Measurements from ENCODE around the gene PGPEP1. TPM values are rescaled to one million over a fixed set of nuclear protein-coding genes. Genes with fewer than 3 reads are reported as not detected.
A peak's percentile ranks its signal among the peaks of the same experiment; 100 is the strongest.

PGPEP1 gene
- total RNA-seq, 2 experiments from 2014 or later = 41.3 to 45.7 TPM

- POLR2A ChIA-PET = interaction anchor here (0.9 to 7.7 kb wide), 15 partner anchors 12 to 502 kb away, joined by 3 to 103 read pairs (median 6); partner anchors contain the start of genes COPE, DDX49, JUND and LSM4
- DNase-seq = peak; percentile 74
- peaks cover 3% of the 10 kb centered on the region for H3K36me3 Mint-ChIP-seq
Observed at GRCh38 chr19:18417250-18418028, 77.0 kb downstream of the PGPEP1 start.

GRCh38 chr19:18418029-18418482 is 77.7 kb downstream of the PGPEP1 start:
- no peaks in the 10 kb centered on the region for H3K27me3 Mint-ChIP-seq
- peaks cover 66% of the 10 kb centered on the region for H3K4me1 Mint-ChIP-seq
- POLR2A ChIA-PET = interaction anchor here (1.2 to 7.7 kb wide), 6 partner anchors 11 to 501 kb away, joined by 3 to 103 read pairs (median 13); partner anchors contain the start of genes COPE, DDX49 and JUND
- ATAC-seq (ENCODE audit: low read depth) (no peak), DNase-seq (peak; percentile 61)
- H3K4me3 Mint-ChIP-seq = peak overlapping the region; percentile 80
- peak overlapping the region; percentile 93 for H3K27ac Mint-ChIP-seq
- H3K36me3 Mint-ChIP-seq = peaks cover 8% of the 10 kb centered on the region
- H3K9me3 Mint-ChIP-seq = no peaks in the 10 kb centered on the region

More at GRCh38 chr19:18417250-18418028, 77.0 kb downstream of the PGPEP1 start:
- Mint-ChIP-seq H3K27ac (peak overlapping the region; percentile 93), H3K4me1 (peaks cover 61% of the 10 kb centered on the region), H3K9me3 (no peaks in the 10 kb centered on the region), H3K27me3 (no peaks in the 10 kb centered on the region), H3K4me3 (peak overlapping the region; percentile 85)
- peak; percentile 8 for ATAC-seq (ENCODE audit: low read depth)

GRCh38 chr19:18418483-18419194 is 78.2 kb downstream of the PGPEP1 start:
- Mint-ChIP-seq H3K27ac (peak overlapping the region; percentile 93), H3K36me3 (peaks cover 11% of the 10 kb centered on the region), H3K4me1 (peaks cover 68% of the 10 kb centered on the region), H3K4me3 (peak overlapping the region; percentile 80), H3K9me3 (no peaks in the 10 kb centered on the region), H3K27me3 (no peaks in the 10 kb centered on the region)
- POLR2A ChIA-PET = interaction anchor here (0.6 to 7.7 kb wide), 16 partner anchors 10 to 437 kb away, joined by 3 to 103 read pairs (median 4); partner anchors contain the start of genes JUND, KXD1, LRRC25 and LSM4
- DNase-seq (no peak), ATAC-seq (ENCODE audit: low read depth) (peak; percentile 14)

GRCh38 chr19:18419195-18419698 is 78.8 kb downstream of the PGPEP1 start, which contains the start of gene SSBP4:
Gene SSBP4 (plus strand): TSS chr19:18419398. CDS start chr19:18419649, 251 bp downstream.
- peaks cover 68% of the 10 kb centered on the region for H3K4me1 Mint-ChIP-seq
- no peaks in the 10 kb centered on the region for H3K9me3 Mint-ChIP-seq

More at GRCh38 chr19:18419195-18419698, 78.8 kb downstream of the PGPEP1 start, which contains the start of gene SSBP4:
- POLR2A ChIA-PET = interaction anchor here (0.6 to 7.7 kb wide), 15 partner anchors 10 to 437 kb away, joined by 3 to 103 read pairs (median 4); partner anchors contain the start of genes JUND, KXD1, LRRC25 and LSM4
- H3K27me3 Mint-ChIP-seq = no peaks in the 10 kb centered on the region
- H3K4me3 Mint-ChIP-seq = peak within 1 kb of the TSS; percentile 99
- H3K36me3 Mint-ChIP-seq = peaks cover 11% of the 10 kb centered on the region
- ATAC-seq (ENCODE audit: low read depth) (peak; percentile 27), DNase-seq (peak; percentile 93)
- peak within 1 kb of the TSS; percentile 93 for H3K27ac Mint-ChIP-seq

Small RNAs within 50 kb of the gene (microRNA-seq; reads per million reads assigned to microRNA genes)
- gene MIR3189 = not detected

Other genes with a start within 250 kb of the PGPEP1 start
- 10 to 100 TPM; 36.7 to 38.3 TPM for gene MAST3, start 242.8 kb upstream of the PGPEP1 start, total RNA-seq
- 10 to 100 TPM; 11.4 to 12.9 TPM for gene PIK3R2, start 187.4 kb upstream of the PGPEP1 start, total RNA-seq
- gene IFI30, start 166.8 kb upstream of the PGPEP1 start, total RNA-seq = 10 to 100 TPM; 78.8 to 80.8 TPM
- gene MPV17L2, start 147.4 kb upstream of the PGPEP1 start, total RNA-seq = 1 to 10 TPM; 5.8 to 6.5 TPM
- gene RAB3A, start 136.6 kb upstream of the PGPEP1 start, total RNA-seq = 1 to 10 TPM; 3.0 to 6.1 TPM
- gene PDE4C, start 114.2 kb upstream of the PGPEP1 start, total RNA-seq = under 1 TPM in 1 of 2 experiments, not detected in 1; 0.65 TPM
- gene IQCN, start 66.1 kb upstream of the PGPEP1 start, total RNA-seq = 1 to 10 TPM; 5.0 to 5.2 TPM
- gene JUND, start 59.0 kb upstream of the PGPEP1 start, total RNA-seq = 100 to 1,000 TPM; 366 to 394 TPM
- 100 to 1,000 TPM; 151 to 157 TPM for gene LSM4, start 17.5 kb upstream of the PGPEP1 start, total RNA-seq
- gene GDF15, start 45.6 kb downstream of the PGPEP1 start, total RNA-seq = under 1 TPM; 0.34 to 0.75 TPM
- gene LRRC25, start 57.0 kb downstream of the PGPEP1 start, total RNA-seq = 1 to 10 TPM; 1.2 to 1.6 TPM
- gene SSBP4, start 78.8 kb downstream of the PGPEP1 start, total RNA-seq = 100 to 1,000 TPM; 152 to 158 TPM
- 10 to 100 TPM; 39.6 to 43.4 TPM for gene ISYNA1, start 97.5 kb downstream of the PGPEP1 start, total RNA-seq
- gene ELL, start 181.5 kb downstream of the PGPEP1 start, total RNA-seq = 10 to 100 TPM; 28.5 to 31.2 TPM
- 100 to 1,000 TPM; 261 to 275 TPM for gene FKBP8, start 203.0 kb downstream of the PGPEP1 start, total RNA-seq
- gene KXD1, start 217.3 kb downstream of the PGPEP1 start, total RNA-seq = 100 to 1,000 TPM in 1 of 2 experiments, 10 to 100 TPM in 1; 96.7 to 105 TPM
- 1,000 to 10,000 TPM; 1,538 to 1,547 TPM for gene UBA52, start 231.3 kb downstream of the PGPEP1 start, total RNA-seq
- gene REX1BD, start 248.2 kb downstream of the PGPEP1 start, total RNA-seq = 100 to 1,000 TPM; 105 to 109 TPM

Measured in activated naive CD8-positive, alpha-beta T cell treated with anti-CD3 and anti-CD28 coated beads, Interleukin-2, amount 10 ng/mL, durations not matched to agents 7 days and 5 days (primary cell).